Lower leg skin (tissue), 4 donors: ENCODE measurements around the gene ATPAF2. TPM values are rescaled to one million over a fixed set of nuclear protein-coding genes. Genes with fewer than 3 reads are reported as not detected.

Experiments used
- DNase-seq, 2 donors: peaks; one replicate each; pipeline ENCODE4 v3.0.0-alpha.2; 2019; ENCODE audit warnings: low spot score in 2 of 2
- H3K4me3 ChIP-seq: fragments of 200-600 bp; sonication (generic); 2 replicates; pipeline ENCODE4 v1.5.1; 2017; ENCODE audit warnings: mild to moderate bottlenecking, low read depth; ENCODE audit not compliant: poor library complexity, severe bottlenecking
- CTCF ChIP-seq, 3 donors: fragments of 450-650 bp; IDR thresholded peaks; one replicate each; pipeline ENCODE4 v1.5.1; 2016; ENCODE audit warnings: antibody characterized with exemption in 3 of 3, mild to moderate bottlenecking in 3 of 3, moderate library complexity in 2 of 3
- POLR2A ChIP-seq, 2 donors: fragments of 450-650 bp; IDR thresholded peaks; one replicate each; pipeline ENCODE4 v1.6.1; 2016 to 2017; ENCODE audit warnings: antibody characterized with exemption in 2 of 2, mild to moderate bottlenecking in 1 of 2, moderate library complexity in 1 of 2
- WGBS, 2 donors: methylation state at CpG; one replicate each; pipeline ENCODE4 v1.1.5; 2018; 5-methylcytosine and 5-hydroxymethylcytosine counted together
- intact Hi-C: fragments of 100-400 bp; cut with DNase I; formaldehyde crosslinking; loops from one replicate; pipeline ENCODE4 v1.15.0; 2023; ENCODE audit warnings: low total_unique reads
- total RNA-seq, 4 donors: library from RNA; depleted of rRNA; stranded (reverse); fragments of >200 nt; gene quantifications; one replicate each; pipeline ENCODE4 v1.1.0, GENCODE V29; 2016

Gene ATPAF2
- total RNA-seq, 4 donors from 2014 or later = 17.4 to 32.1 (median 22.9) TPM

GRCh38 chr17:18064053-18064452 lies 25.1 kb upstream of the ATPAF2 start:
- DNase-seq = no peak
- intact Hi-C loops = no loop called here
- TF ChIP-seq POLR2A (IDR thresholded peaks at IDR 0.05) (no peak), CTCF (IDR thresholded peaks at IDR 0.05) (no peak)
- WGBS, 2 donors = 62 to 71% methylated on average over 2 of the region's 2 CpGs
- no peak overlapping the region for H3K4me3 ChIP-seq

GRCh38 chr17:18059283-18059682 lies 20.3 kb upstream of the ATPAF2 start:
- no peak for TF ChIP-seq POLR2A (IDR thresholded peaks at IDR 0.05)
- no peak for TF ChIP-seq CTCF (IDR thresholded peaks at IDR 0.05)
- 69 to 80% methylated on average over 5 of the region's 5 CpGs for WGBS, 2 donors
- DNase-seq = no peak
- H3K4me3 ChIP-seq = no peak overlapping the region
- intact Hi-C loops = no loop called here

GRCh38 chr17:18056214-18056613 lies 17.2 kb upstream of the ATPAF2 start:
- H3K4me3 ChIP-seq = no peak overlapping the region
- TF ChIP-seq CTCF (IDR thresholded peaks at IDR 0.05) (no peak), POLR2A (IDR thresholded peaks at IDR 0.05) (no peak)
- WGBS, 2 donors = 85 to 86% methylated on average over 3 of the region's 3 CpGs
- DNase-seq = no peak
- intact Hi-C loops = no loop called here

- TF ChIP-seq CTCF (IDR thresholded peaks at IDR 0.05) (no peak), POLR2A (IDR thresholded peaks at IDR 0.05) (no peak)
- intact Hi-C loops = no loop called here
- H3K4me3 ChIP-seq = no peak overlapping the region
- no peak for DNase-seq
- WGBS, 2 donors = 94 to 95% methylated on average over 6 of the region's 6 CpGs
These were observed 16.6 kb upstream of the ATPAF2 start for GRCh38 chr17:18055597-18055996.

GRCh38 chr17:18045691-18046350 lies 6.9 kb upstream of the ATPAF2 start:
- TF ChIP-seq CTCF (IDR thresholded peaks at IDR 0.05) = no peak
- TF ChIP-seq POLR2A (IDR thresholded peaks at IDR 0.05) = no peak
- H3K4me3 ChIP-seq = no peak overlapping the region
- intact Hi-C loops = loop anchor here (10.0 kb wide), 1 partner anchor 371 kb away; no protein-coding TSS in a partner anchor
- WGBS, 2 donors = 87 to 88% methylated on average over 3 of the region's 3 CpGs
- no peak for DNase-seq

GRCh38 chr17:18044609-18045008 lies 5.6 kb upstream of the ATPAF2 start:
- TF ChIP-seq POLR2A (IDR thresholded peaks at IDR 0.05) (no peak), CTCF (IDR thresholded peaks at IDR 0.05) (no peak)
- intact Hi-C loops = loop anchor here (10.0 kb wide), 1 partner anchor 370 kb away; no protein-coding TSS in a partner anchor
- 88 to 90% methylated on average over 3 of the region's 3 CpGs for WGBS, 2 donors
- DNase-seq = no peak
- H3K4me3 ChIP-seq = no peak overlapping the region
